Heart left ventricle (tissue), 16 donors: ENCODE measurements around the gene CLEC4A. TPM values are rescaled to one million over a fixed set of nuclear protein-coding genes. Genes with fewer than 3 reads are reported as not detected.
A peak's percentile ranks its signal among the peaks of the same experiment; 100 is the strongest.

Experiments used
- ATAC-seq, 4 donors: fragments of 200-7000 bp; cut with Tn5 transposase; one replicate each; pipeline ENCODE4 v1.9.1; 2020 to 2022; ENCODE audit warnings: moderate library complexity in 4 of 4, mild to moderate bottlenecking in 3 of 4, moderate number of reproducible peaks in 1 of 4
- DNase-seq, 5 donors: peaks; one replicate each; pipeline ENCODE4 v3.0.0-alpha.2; 2020
- H3K27ac ChIP-seq, 12 donors: fragments of 200-600 bp; sonication (generic) in 4 of 12; one replicate each; pipeline versions ENCODE4 v1.5.0 to v1.8.0; 2016 to 2022; ENCODE audit warnings: mild to moderate bottlenecking in 2 of 12
- H3K27me3 ChIP-seq, 9 donors: fragments of 200-600 bp; sonication (generic) in 2 of 9; one replicate each; pipeline versions ENCODE4 v1.5.1 to v1.8.0; 2016 to 2022; ENCODE audit warnings: mild to moderate bottlenecking in 3 of 9
- H3K36me3 ChIP-seq, 9 donors: fragments of 200-600 bp; sonication (generic) in 2 of 9; one replicate each; pipeline versions ENCODE4 v1.5.0 to v1.8.0; 2018 to 2022; ENCODE audit warnings: mild to moderate bottlenecking in 2 of 9
- H3K4me1 ChIP-seq, 12 donors: fragments of 200-600 bp; sonication (generic) in 4 of 12; one replicate each; pipeline versions ENCODE4 v1.5.0 to v1.8.0; 2016 to 2022; ENCODE audit warnings: mild to moderate bottlenecking in 3 of 12
- H3K4me3 ChIP-seq, 12 donors: fragments of 200-600 bp; sonication (generic) in 4 of 12; one replicate each; pipeline versions ENCODE4 v1.5.0 to v1.8.0; 2017 to 2022; ENCODE audit warnings: mild to moderate bottlenecking in 9 of 12, moderate library complexity in 4 of 12
- H3K9me3 ChIP-seq, 12 donors: fragments of 200-600 bp; sonication (generic) in 4 of 12; one replicate each; pipeline versions ENCODE4 v1.5.0 to v1.8.0; 2016 to 2022; ENCODE audit warnings: mild to moderate bottlenecking in 1 of 12
- CTCF ChIP-seq, 12 donors: fragments of 200-600 bp; sonication (generic) in 4 of 12; IDR thresholded peaks; one replicate each; pipeline versions ENCODE4 v1.5.0 to v1.8.0; 2018 to 2022; ENCODE audit warnings: antibody characterized with exemption in 12 of 12, mild to moderate bottlenecking in 5 of 12
- POLR2A ChIP-seq, 2 donors: fragments of 450-650 bp; IDR thresholded peaks; one replicate each; pipeline ENCODE4 v1.6.1; 2017; ENCODE audit warnings: antibody characterized with exemption in 2 of 2, mild to moderate bottlenecking in 2 of 2, moderate library complexity in 2 of 2
- WGBS, 4 donors: extraction: QIAGEN DNeasy Blood & Tissue Kit in 2 of 4; methylation state at CpG; one replicate each; pipeline versions ENCODE4 v1.1.5 to v1.1.7; 2013 to 2018; 5-methylcytosine and 5-hydroxymethylcytosine counted together
- intact Hi-C, 10 donors: fragments of 100-400 bp; cut with DNase I; formaldehyde crosslinking; loops; one replicate each; pipeline versions ENCODE4 v1.11.1 to v1.14.2; 2022
- polyA plus RNA-seq, 2 donors: library from polyadenylated mRNA; stranded (reverse); fragments of 200-250 nt; gene quantifications; one replicate each; pipeline ENCODE4 v1.2.3, GENCODE V29; 2013
- total RNA-seq, 9 donors: library from RNA; depleted of rRNA in 2 of 9; stranded (reverse); fragments of >200 nt in 2 of 9; fragmentation: NEBNext Ultra II Directional in 3 of 9; extraction: Animal tissue kit (Norgen Biotek cat#: 25700) in 3 of 9; gene quantifications; one replicate each; pipeline versions ENCODE4 v1.1.0 to v1.2.4, GENCODE V29; 2016 to 2023
- donor health status: ischemic (EF 13 %, LVEDD 7.1; RV severe dilation, severe dysfunction).
- donor health status: healthy with polysubstance abuse.
- donor health status: DM: no; HTN: yes; CAD: no.
- donor health status: DM: no; HTN: no; CAD: no.
- donor health status: ischemic (EF 25% LVEDD 6.9; RV normal size, moderate dysfunction).
- donor health status: ischemic (EF 25% LVEDD 5.7; RV mildly dilated, moderate dysfunction).
- donor health status: healthy.
- donor health status: DM: yes; HTN: yes; CAD: no.
- donor health status: ischemic (EF 35%, LVEDD 5.7; RV mildly dilated, moderate dysfunction).
- donor health status: nonischemic (EF 11% LVEDD 7.7; RV severe dilation, severe dysfunction).
- donor health status: DM: yes; HTN: yes; CAD: no.
- donor health status: PGD.
- donor health status: ischemic (EF 29% LVEDD 5.4; RV normal size, mild dysfunction).
- donor health status: nonischemic (EF 23%, LVEDD 6.1; RV moderate dilation, normal function).

Gene CLEC4A
- total and polyA plus RNA-seq, 11 donors: 0.37 to 7.5 (median 0.58) TPM; not detected in 4

- peak in 1 of 5 donors; percentile 20 for DNase-seq
- Histone ChIP-seq H3K4me3 (no peak overlapping the region), H3K36me3 (no peaks in the 10 kb centered on the region), H3K9me3 (no peaks in the 10 kb centered on the region), H3K4me1 (peaks cover 0 to 27% (median 11%) of the 10 kb centered on the region in 12 donors), H3K27me3 (peaks cover 0 to 5% (median 0%) of the 10 kb centered on the region in 9 donors), H3K27ac (no peak overlapping the region)
- no peak for ATAC-seq
- no peak for TF ChIP-seq POLR2A (IDR thresholded peaks at IDR 0.05)
- peak in 7 of 12 donors; percentile 12 to 41 (median 16) for TF ChIP-seq CTCF (IDR thresholded peaks at IDR 0.05)
- 39 to 42% (median 39%) methylated on average over 4 of the region's 4 CpGs for WGBS, 4 donors
- intact Hi-C loops: loop anchor here in 3 of 10 donors (5.0 to 10.0 kb wide), 2 partner anchors 41 to 224 kb away; no protein-coding TSS in a partner anchor
Measured at GRCh38 chr12:8078398-8078797, 45.0 kb upstream of the CLEC4A start.

GRCh38 chr12:8078916-8079315 is 44.5 kb upstream of the CLEC4A start:
- TF ChIP-seq CTCF (IDR thresholded peaks at IDR 0.05) (no peak), POLR2A (IDR thresholded peaks at IDR 0.05) (no peak)
- intact Hi-C loops: loop anchor here in 3 of 10 donors (5.0 to 10.0 kb wide), 2 partner anchors 42 to 224 kb away; no protein-coding TSS in a partner anchor
- H3K27ac ChIP-seq: no peak overlapping the region
- DNase-seq (no peak), ATAC-seq (no peak)
- no peaks in the 10 kb centered on the region for H3K9me3 ChIP-seq
- peaks cover 0 to 5% (median 0%) of the 10 kb centered on the region in 9 donors for H3K27me3 ChIP-seq
- 62 to 81% (median 76%) methylated on average over 2 of the region's 2 CpGs for WGBS, 4 donors
- H3K4me1 ChIP-seq: peaks cover 0 to 32% (median 16%) of the 10 kb centered on the region in 12 donors
- H3K4me3 ChIP-seq: no peak overlapping the region
- H3K36me3 ChIP-seq: no peaks in the 10 kb centered on the region

- ATAC-seq (no peak), DNase-seq (no peak)
- peaks cover 0 to 4% (median 0%) of the 10 kb centered on the region in 9 donors for H3K27me3 ChIP-seq
- H3K9me3 ChIP-seq: no peaks in the 10 kb centered on the region
- intact Hi-C loops: loop anchor here in 8 of 10 donors (5.0 to 10.0 kb wide), 6 partner anchors 33 to 155 kb away; partner anchors contain the start of genes FOXJ2 (in 3 of the 8) and SLC2A3 (in 1 of the 8)
- H3K4me1 ChIP-seq: peaks cover 0 to 42% (median 22%) of the 10 kb centered on the region in 12 donors
- H3K27ac ChIP-seq: peak overlapping the region in 1 of 12 donors; percentile 96
- TF ChIP-seq POLR2A (IDR thresholded peaks at IDR 0.05) (no peak), CTCF (IDR thresholded peaks at IDR 0.05) (no peak)
- H3K36me3 ChIP-seq: no peaks in the 10 kb centered on the region
- no peak overlapping the region for H3K4me3 ChIP-seq
Measured at GRCh38 chr12:8080120-8080519, 43.3 kb upstream of the CLEC4A start.

- ATAC-seq (peak in 3 of 4 donors; percentile 29 to 42 (median 35)), DNase-seq (no peak)
- intact Hi-C loops: loop anchor here in 8 of 10 donors (5.0 to 10.0 kb wide), 6 partner anchors 34 to 153 kb away; partner anchors contain the start of genes FOXJ2 (in 3 of the 8) and SLC2A3 (in 1 of the 8)
- Histone ChIP-seq H3K27me3 (no peaks in the 10 kb centered on the region), H3K9me3 (no peaks in the 10 kb centered on the region), H3K27ac (peak overlapping the region; percentile 79 to 99 (median 90)), H3K4me3 (peak overlapping the region; percentile 68 to 96 (median 82)), H3K36me3 (peaks cover 0 to 8% (median 0%) of the 10 kb centered on the region in 9 donors), H3K4me1 (peaks cover 0 to 42% (median 22%) of the 10 kb centered on the region in 12 donors)
- 2 to 5% (median 3%) methylated on average over 15 of the region's 15 CpGs for WGBS, 4 donors
- TF ChIP-seq POLR2A (IDR thresholded peaks at IDR 0.05): no peak
- TF ChIP-seq CTCF (IDR thresholded peaks at IDR 0.05): no peak
Measured at GRCh38 chr12:8081251-8081920, 42.0 kb upstream of the CLEC4A start.
